HG03025 (cell line): ENCODE results near the gene GALR3.
A peak's percentile ranks its signal among the peaks of the same experiment; 100 is the strongest.

ENCODE experiments used
- ATAC-seq: cut with Tn5 transposase; IDR thresholded peaks from one replicate; pipeline ENCODE4 v1.9.1; 2021; ENCODE audit warnings: mild to moderate bottlenecking, moderate library complexity; ENCODE audit not compliant: unreplicated experiment, low FRiP score

GALR3 gene

DNA sequence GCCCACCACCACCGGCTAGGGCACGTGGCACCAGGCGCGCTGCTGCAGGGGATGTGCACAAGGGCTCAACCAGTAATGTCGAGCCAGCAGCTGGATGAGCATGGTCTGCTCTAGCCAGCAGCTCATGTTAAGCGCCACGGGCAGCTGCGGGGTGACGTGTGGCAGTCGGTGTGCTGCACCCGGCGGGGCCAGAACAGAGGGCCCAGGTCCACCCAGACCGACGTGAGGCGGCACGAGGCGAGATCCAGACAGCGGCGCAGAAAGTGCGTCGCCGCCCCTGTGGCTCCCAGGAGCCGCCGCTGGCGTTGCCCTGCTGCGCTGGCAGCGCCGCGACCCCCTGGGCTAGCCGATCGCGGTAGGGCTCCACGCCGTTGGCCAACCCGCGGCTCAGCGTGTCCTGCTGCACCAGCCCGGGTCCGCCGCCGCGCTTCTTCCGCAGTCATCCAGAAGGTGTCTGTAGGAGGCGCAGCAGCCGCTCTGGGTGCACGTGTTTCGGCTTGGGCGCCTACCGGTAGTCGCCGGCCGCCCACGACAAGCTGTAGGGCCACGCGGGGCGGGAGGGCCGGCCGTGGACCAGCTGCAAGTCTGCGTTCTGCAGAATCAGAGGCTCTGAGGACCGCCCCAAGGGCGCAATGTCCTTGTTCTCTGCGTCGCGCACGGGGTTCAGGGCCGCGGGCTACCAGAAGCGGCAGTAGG, 4.6 kb upstream of the GALR3 start:
- ATAC-seq: no peak

GRCh38 chr22:37819105-37819433, 4.1 kb upstream of the GALR3 start:
- ATAC-seq: no peak

DNA sequence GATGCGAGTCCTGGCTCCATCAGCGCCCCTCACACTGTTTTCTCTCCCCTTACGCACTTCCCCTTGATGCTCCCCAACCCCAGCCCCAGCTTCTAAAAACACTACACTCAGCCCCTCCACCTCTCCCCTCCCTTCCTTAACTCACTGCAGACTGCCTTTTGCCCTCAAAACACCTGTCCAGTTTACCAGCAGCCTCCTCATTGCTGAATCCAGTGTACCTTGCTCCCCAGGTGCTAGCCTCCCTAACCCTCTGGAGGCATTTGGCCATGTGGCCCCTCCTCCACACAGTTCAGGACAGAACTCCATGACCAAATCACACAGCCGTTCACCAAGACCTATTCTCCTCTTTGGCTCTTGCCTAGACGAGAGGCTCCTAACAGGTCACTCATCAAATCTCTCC, 2.8 kb upstream of the GALR3 start:
- ATAC-seq: no peak

GRCh38 chr22:37822079-37822833, 926 bp upstream of the GALR3 start:
- ATAC-seq: no peak

DNA sequence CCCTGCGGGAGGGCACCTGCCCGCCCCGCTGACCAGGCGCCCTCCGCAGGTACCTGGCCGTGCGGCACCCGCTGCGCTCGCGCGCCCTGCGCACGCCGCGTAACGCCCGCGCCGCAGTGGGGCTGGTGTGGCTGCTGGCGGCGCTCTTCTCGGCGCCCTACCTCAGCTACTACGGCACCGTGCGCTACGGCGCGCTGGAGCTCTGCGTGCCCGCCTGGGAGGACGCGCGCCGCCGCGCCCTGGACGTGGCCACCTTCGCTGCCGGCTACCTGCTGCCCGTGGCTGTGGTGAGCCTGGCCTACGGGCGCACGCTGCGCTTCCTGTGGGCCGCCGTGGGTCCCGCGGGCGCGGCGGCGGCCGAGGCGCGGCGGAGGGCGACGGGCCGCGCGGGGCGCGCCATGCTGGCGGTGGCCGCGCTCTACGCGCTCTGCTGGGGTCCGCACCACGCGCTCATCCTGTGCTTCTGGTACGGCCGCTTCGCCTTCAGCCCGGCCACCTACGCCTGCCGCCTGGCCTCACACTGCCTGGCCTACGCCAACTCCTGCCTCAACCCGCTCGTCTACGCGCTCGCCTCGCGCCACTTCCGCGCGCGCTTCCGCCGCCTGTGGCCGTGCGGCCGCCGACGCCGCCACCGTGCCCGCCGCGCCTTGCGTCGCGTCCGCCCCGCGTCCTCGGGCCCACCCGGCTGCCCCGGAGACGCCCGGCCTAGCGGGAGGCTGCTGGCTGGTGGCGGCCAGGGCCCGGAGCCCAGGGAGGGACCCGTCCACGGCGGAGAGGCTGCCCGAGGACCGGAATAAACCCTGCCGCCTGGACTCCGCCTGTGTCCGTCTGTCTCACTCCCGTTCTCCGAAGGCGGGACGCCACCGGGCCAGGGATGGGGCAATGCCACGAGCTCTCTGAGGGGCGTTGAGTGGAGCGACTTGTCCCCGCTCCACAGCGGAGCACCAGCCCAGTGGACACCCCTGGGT, 1.8 kb downstream of the GALR3 start:
- ATAC-seq: no peak

DNA sequence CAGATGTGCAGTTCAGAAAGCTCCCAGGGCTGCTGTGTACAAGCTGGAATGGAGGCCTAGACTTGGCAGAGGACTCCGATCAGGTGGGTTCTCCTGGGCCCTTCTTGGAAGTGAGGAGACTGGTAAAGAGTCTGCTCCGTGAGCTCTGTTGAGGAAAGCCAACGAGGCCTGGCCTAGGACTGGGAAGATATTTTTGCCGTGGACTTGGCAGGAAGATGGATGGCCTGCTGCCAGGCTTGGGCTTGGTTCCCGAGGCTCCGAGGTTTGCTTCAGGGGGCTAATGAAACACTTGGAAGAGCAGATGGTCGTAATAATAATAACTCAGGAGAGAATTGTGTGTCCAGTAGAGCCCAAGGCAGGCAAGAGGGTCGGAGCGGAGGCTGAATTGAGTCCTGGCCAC, 3.9 kb downstream of the GALR3 start:
- ATAC-seq: no peak

GRCh38 chr22:37830093-37830842, 7.1 kb downstream of the GALR3 start:
- ATAC-seq: no peak

DNA sequence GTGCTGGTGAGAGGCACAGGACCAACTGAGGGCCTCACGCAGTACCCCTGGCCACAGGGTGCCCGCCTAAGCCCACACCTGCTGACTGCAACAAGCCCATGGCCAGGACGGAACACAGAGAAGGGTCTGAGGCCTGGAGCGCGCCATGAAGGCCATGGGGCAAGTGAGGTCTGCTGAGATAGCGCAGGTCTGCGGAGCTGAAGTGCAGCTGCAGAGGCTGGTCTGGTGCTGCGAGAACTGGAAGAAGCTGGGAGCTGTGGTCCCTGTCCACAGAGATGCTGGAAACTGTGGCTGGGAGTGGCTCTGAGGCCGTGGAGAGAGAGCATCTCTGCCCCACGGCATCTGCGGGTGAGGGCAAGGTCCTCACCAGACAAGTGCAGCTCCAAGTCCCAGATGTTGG, 8.3 kb downstream of the GALR3 start:
- ATAC-seq: no peak

- no peak for ATAC-seq
Measured at GRCh38 chr22:37832022-37832857, 9.1 kb downstream of the GALR3 start.

GRCh38 chr22:37842015-37842793, 19.0 kb downstream of the GALR3 start:
- ATAC-seq: no peak

- peak; percentile 38 for ATAC-seq
Measured at GRCh38 chr22:37843741-37844089, 20.5 kb downstream of the GALR3 start.

- no peak for ATAC-seq
Measured at GRCh38 chr22:37844904-37845329, 21.7 kb downstream of the GALR3 start.

DNA sequence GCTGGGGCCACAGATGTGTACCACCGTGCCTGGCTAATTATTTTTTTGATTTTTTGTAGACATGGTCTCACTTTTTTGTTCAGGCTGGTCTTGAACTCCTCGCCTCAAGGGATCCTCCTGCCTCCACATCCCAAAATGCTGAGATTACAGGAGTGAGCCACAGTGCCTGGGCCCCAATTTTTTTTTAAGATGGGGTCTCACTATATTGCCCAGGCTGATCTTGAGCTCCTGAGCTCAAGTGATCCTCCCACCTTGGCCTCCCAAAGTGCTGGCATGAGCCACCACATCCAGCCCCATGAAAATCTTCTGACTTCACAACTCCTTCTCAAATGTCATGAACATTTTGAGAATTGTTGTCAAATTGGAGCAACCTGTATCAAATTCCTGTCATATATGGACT, 23.3 kb downstream of the GALR3 start:
- ATAC-seq: no peak

DNA sequence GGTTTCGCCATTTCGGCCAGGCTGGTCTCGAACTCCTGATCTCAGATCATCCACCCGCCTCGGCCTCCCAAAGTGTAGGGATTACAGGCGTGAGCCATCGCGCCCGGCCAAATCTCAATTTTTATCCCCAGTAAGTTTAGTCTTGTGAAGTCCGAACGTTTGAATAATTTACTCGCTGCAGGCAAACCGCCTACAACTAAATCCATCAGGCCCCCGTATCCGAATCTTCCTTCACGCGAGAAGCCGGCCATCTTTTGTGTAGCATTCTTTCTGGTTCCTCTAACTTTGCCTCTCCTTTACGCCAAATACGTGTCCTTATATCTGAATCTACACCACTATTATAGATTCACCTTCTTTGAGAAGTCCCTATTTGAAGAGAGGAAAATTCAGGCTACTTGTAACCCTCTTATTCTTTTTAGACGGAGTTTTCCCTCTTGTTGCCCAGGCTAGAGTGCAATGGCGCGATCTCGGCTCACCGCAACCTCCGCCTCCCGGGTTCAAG, 25.5 kb downstream of the GALR3 start:
- no peak for ATAC-seq

GRCh38 chr22:37849089-37849751, 26.0 kb downstream of the GALR3 start, which contains the start of gene EIF3L:
Gene EIF3L, plus strand, starts transcription at chr22:37849419. Its CDS starts 31 bp downstream, at chr22:37849450.
- peak; percentile 41 for ATAC-seq

DNA sequence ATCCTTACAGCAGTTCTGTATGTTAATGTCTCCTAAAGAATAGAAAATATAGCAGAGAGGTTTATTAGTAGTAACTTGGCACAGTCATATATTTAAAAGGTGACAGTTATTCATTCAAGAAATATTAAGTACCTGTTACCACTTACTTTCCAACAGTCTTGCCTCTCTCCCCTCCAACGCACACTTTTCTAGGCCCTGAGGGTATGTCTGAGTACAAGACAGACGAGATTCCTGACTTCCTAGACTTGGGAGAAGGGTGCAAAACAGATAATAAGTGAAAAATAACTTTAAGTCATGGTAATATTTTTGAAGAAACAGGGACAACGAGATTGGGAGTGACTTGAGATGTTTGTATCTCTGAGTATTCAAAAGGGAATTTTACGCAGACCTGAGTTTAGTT, 27.6 kb downstream of the GALR3 start:
- no peak for ATAC-seq

GRCh38 chr22:37852418-37852817, 29.2 kb downstream of the GALR3 start:
- ATAC-seq: no peak

DNA sequence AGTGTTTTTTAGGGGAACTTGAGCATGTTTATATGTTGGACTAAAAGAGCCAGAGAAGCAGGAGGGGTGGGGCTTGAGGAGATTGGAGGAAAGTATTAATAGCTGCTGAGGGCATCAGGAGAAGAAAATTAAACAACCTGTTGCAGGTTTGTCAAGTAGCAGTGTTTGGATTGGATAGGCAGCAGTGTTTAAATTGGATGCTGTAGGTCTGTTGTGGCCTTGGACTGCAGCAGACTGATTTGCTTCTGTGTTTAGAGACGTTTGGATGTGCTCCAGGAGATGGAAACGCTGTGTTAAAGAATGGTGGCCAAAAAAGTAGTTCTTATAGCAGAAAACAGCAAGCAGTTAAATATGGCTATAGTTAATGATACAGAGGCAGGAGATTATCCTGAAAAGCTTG, 31.8 kb downstream of the GALR3 start:
- no peak for ATAC-seq
